ENCODE data around the gene PARD3B. TPM values are rescaled to one million over a fixed set of nuclear protein-coding genes. Genes with fewer than 3 reads are reported as not detected.

PARD3B gene
- total RNA-seq, 4 donors from 2014 or later = 21.8 to 85.6 (median 36.1) TPM

DNA sequence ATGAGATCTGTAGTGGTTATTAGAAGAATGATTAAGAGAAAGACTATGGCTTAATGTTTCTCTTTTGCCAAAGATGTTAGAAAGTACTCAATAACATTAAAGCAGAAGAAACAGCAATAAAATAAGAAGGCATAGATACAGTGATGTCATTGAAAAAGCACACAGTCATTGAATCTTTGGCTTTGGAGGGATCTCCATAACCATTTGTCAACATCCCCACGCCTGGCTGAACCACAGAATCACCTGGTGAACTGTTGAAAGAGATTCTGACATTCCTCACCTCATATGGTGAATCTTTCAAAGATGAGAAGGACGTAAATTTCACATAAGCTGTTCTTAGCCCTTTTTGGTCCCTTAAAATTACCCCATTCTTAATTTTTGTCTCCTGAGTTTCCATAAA lies 812.5 kb downstream of the PARD3B start:
- Histone ChIP-seq H3K4me1 (no peaks in the 10 kb centered on the region), H3K36me3 (no peaks in the 10 kb centered on the region), H3K27me3 (no peaks in the 10 kb centered on the region), H3K9me3 (no peaks in the 10 kb centered on the region), H3K27ac (no peak overlapping the region), H3K4me3 (no peak overlapping the region)
- TF ChIP-seq, protein P1, sequence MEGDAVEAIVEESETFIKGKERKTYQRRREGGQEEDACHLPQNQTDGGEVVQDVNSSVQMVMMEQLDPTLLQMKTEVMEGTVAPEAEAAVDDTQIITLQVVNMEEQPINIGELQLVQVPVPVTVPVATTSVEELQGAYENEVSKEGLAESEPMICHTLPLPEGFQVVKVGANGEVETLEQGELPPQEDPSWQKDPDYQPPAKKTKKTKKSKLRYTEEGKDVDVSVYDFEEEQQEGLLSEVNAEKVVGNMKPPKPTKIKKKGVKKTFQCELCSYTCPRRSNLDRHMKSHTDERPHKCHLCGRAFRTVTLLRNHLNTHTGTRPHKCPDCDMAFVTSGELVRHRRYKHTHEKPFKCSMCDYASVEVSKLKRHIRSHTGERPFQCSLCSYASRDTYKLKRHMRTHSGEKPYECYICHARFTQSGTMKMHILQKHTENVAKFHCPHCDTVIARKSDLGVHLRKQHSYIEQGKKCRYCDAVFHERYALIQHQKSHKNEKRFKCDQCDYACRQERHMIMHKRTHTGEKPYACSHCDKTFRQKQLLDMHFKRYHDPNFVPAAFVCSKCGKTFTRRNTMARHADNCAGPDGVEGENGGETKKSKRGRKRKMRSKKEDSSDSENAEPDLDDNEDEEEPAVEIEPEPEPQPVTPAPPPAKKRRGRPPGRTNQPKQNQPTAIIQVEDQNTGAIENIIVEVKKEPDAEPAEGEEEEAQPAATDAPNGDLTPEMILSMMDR (IDR thresholded peaks at IDR 0.05) = no peak
- no peak for TF ChIP-seq POLR2A (IDR thresholded peaks at IDR 0.05)
- intact Hi-C loops (cut with DNase I; ENCODE audit: low total_unique reads) = no loop called here
- DNase-seq = no peak

DNA sequence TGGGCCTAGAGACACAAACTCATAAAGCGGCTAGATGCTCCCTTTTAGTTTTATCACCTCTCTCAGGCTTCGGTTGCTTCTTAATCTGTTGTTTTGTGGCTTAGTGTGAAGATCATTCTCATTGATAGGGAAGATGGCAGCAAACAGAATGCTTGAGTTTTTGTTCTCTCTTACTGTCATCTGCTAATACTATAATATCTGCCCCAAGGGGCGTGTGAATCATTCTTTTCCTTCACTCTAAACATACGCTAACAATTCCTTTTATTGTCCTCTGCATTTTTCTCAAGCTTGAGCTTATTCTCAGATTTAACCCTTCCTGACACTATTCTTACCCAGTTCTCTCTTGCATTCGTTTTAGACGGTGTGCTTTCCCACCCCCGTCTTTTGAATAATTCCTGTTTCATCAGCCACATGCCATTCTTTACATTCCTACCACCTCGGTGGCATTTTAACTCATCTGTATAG lies 813.1 kb downstream of the PARD3B start:
- Histone ChIP-seq H3K4me1 (no peaks in the 10 kb centered on the region), H3K27me3 (no peaks in the 10 kb centered on the region), H3K27ac (no peak overlapping the region), H3K36me3 (no peaks in the 10 kb centered on the region), H3K9me3 (no peaks in the 10 kb centered on the region), H3K4me3 (no peak overlapping the region)
- TF ChIP-seq POLR2A (IDR thresholded peaks at IDR 0.05) = no peak
- TF ChIP-seq, protein P1 (IDR thresholded peaks at IDR 0.05) = no peak
- intact Hi-C loops (cut with DNase I; ENCODE audit: low total_unique reads) = no loop called here
- DNase-seq = no peak

DNA sequence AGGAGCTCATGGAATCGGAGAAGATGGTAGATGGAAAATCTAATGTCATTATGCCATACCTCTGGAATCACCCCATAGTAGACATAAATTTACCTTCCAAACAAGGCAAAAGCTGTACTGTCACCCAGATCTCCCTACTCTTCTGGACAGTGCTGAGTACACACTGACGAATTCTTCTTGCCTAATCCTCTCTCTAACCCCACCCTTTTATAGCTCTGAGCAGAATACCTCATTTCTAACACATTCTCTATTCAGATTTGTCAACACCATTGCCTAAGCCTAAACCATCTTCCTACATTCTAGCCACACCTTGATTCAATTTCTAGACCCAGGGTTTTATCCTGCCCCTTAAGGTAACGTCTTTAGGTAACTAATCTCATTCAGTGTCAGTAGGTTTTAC lies 816.0 kb downstream of the PARD3B start:
- Histone ChIP-seq H3K27me3 (no peaks in the 10 kb centered on the region), H3K36me3 (no peaks in the 10 kb centered on the region), H3K4me1 (no peaks in the 10 kb centered on the region), H3K9me3 (no peaks in the 10 kb centered on the region), H3K27ac (no peak overlapping the region), H3K4me3 (no peak overlapping the region)
- no peak for TF ChIP-seq POLR2A (IDR thresholded peaks at IDR 0.05)
- TF ChIP-seq, protein P1 (IDR thresholded peaks at IDR 0.05) = no peak
- intact Hi-C loops (cut with DNase I; ENCODE audit: low total_unique reads) = loop anchor here (10.0 kb wide), 1 partner anchor 284 kb away; no protein-coding TSS in a partner anchor
- no peak for DNase-seq

DNA sequence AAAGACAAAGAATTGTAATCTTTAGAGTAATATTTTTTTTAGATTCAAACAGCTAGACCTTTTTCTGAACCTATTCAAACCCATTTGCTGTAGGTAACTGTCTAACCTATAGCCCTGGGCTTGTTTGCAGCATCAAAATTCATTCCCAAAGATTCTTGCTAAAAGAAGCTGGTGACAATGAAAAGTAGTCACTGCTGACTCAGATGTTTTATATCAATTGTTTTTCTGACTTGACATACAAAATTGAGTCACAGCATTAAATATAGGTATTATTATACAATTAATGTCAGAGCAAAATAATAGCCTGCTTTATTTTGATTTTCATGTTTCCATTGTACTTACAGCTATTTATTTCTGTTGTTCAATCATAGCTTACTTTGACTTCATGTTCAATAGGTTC lies 816.7 kb downstream of the PARD3B start:
- H3K4me3 ChIP-seq = no peak overlapping the region
- H3K27ac ChIP-seq = no peak overlapping the region
- H3K36me3 ChIP-seq = no peaks in the 10 kb centered on the region
- H3K9me3 ChIP-seq = no peaks in the 10 kb centered on the region
- no peaks in the 10 kb centered on the region for H3K27me3 ChIP-seq
- TF ChIP-seq, protein P1 (IDR thresholded peaks at IDR 0.05) = no peak
- no peak for TF ChIP-seq POLR2A (IDR thresholded peaks at IDR 0.05)
- intact Hi-C loops (cut with DNase I; ENCODE audit: low total_unique reads) = loop anchor here (10.0 kb wide), 1 partner anchor 283 kb away; no protein-coding TSS in a partner anchor
- DNase-seq = no peak
- H3K4me1 ChIP-seq = no peaks in the 10 kb centered on the region

DNA sequence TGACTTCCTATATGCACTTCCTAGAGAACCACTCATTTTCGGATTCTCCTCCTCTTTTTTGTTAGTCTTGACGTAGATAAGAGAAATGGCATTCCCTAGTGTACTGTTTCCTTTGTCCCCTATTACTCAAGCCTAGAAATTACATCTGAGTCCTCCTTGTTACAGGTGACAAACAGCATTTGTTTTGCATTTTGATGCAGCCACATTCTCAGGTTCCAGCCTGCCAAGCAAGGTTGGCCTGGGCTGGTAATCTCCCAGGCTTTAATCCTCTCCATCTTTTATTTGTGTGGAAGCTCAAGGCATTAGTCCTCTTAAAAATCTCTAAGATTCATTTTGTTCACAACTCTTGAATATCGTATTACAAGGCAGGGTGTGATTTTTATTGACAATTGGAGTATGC lies 819.0 kb downstream of the PARD3B start:
- TF ChIP-seq, protein P1 (IDR thresholded peaks at IDR 0.05) = no peak
- no peak for TF ChIP-seq POLR2A (IDR thresholded peaks at IDR 0.05)
- intact Hi-C loops (cut with DNase I; ENCODE audit: low total_unique reads) = loop anchor here (10.0 kb wide), 1 partner anchor 281 kb away; no protein-coding TSS in a partner anchor
- H3K27me3 ChIP-seq = no peaks in the 10 kb centered on the region
- no peak overlapping the region for H3K4me3 ChIP-seq
- no peaks in the 10 kb centered on the region for H3K4me1 ChIP-seq
- no peak for DNase-seq
- no peak overlapping the region for H3K27ac ChIP-seq
- no peaks in the 10 kb centered on the region for H3K36me3 ChIP-seq
- H3K9me3 ChIP-seq = no peaks in the 10 kb centered on the region
